Measurements from ENCODE around the gene AOAH. TPM values are rescaled to one million over a fixed set of nuclear protein-coding genes. Genes with fewer than 3 reads are reported as not detected.

Gene AOAH
- total and polyA plus RNA-seq, 2 of the 4 experiments (the other 2 are of a cell fraction) = not detected

DNA sequence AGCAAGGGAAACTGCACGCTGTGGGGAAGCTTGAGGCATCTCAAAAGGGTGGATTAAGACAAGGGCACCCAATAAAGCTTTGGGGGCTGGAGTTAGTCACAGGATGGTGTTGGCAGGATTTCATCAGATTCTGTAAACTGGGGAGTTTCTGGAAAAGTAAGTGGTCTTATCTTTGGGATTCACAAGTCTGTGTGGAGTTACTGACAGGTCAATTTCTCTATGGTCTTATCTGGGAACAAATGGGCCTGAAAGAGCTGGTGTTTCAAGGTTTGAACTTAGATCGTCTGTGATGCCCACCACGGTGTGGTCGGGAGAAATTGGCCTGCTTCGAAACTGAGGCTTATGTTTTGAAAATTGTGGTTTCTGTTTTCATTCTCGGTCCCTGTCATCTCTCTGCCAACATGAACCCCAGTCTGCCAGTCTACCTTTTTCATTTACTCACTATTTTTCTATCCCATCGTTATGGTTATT lies 23.8 kb upstream of the AOAH start:
- no CpG with 5 or more reads among the region's 7 CpGs for WGBS, 2 experiments (ENCODE audit: extremely low coverage in 2 of 2, insufficient read length in 1 of 2)
- dilution Hi-C loops (cut with HindIII; ENCODE audit: low sequenced_read_pairs, unreplicated experiment) (no loop called here), intact Hi-C loops (cut with micrococcal nuclease) (no loop called here), in situ Hi-C loops (cut with MboI; ENCODE audit: low sequenced_read_pairs) (no loop called here)
- TF ChIP-seq, protein P1, sequence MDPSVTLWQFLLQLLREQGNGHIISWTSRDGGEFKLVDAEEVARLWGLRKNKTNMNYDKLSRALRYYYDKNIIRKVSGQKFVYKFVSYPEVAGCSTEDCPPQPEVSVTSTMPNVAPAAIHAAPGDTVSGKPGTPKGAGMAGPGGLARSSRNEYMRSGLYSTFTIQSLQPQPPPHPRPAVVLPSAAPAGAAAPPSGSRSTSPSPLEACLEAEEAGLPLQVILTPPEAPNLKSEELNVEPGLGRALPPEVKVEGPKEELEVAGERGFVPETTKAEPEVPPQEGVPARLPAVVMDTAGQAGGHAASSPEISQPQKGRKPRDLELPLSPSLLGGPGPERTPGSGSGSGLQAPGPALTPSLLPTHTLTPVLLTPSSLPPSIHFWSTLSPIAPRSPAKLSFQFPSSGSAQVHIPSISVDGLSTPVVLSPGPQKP (IDR thresholded peaks at IDR 0.05; ENCODE audit: borderline replicate concordance, low read depth, low read length) = no peak
- TF ChIP-seq, protein P2, sequence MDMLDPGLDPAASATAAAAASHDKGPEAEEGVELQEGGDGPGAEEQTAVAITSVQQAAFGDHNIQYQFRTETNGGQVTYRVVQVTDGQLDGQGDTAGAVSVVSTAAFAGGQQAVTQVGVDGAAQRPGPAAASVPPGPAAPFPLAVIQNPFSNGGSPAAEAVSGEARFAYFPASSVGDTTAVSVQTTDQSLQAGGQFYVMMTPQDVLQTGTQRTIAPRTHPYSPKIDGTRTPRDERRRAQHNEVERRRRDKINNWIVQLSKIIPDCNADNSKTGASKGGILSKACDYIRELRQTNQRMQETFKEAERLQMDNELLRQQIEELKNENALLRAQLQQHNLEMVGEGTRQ (IDR thresholded peaks at IDR 0.05; ENCODE audit: low read depth, low read length) = no peak
- TF ChIP-seq BHLHE40 (IDR thresholded peaks at IDR 0.05; ENCODE audit: low read depth, low read length) (no peak), NFE2L2 (IDR thresholded peaks at IDR 0.05; ENCODE audit: low read depth, low read length) (no peak), RCOR1 (IDR thresholded peaks at IDR 0.05; ENCODE audit: insufficient replicate concordance, low read length) (no peak), MAFK (IDR thresholded peaks at IDR 0.05; ENCODE audit: low read depth, low read length) (no peak)
- Histone ChIP-seq H3K36me3 (ENCODE audit: control insufficient read depth, insufficient read depth, low read length) (no peaks in the 10 kb centered on the region), H2AFZ (replicated peaks; ENCODE audit: low read length, poor library complexity) (no peak overlapping the region), H3K4me1 (ENCODE audit: control insufficient read depth, insufficient read depth, low read length) (no peaks in the 10 kb centered on the region), H2BK20ac (ENCODE audit: low read depth, low read length) (no peak overlapping the region), H2AK5ac (ENCODE audit: low read depth, low read length) (no peak overlapping the region), H4K91ac (ENCODE audit: insufficient read depth, low read depth, low read length) (no peak overlapping the region), H2BK15ac (ENCODE audit: low read depth, low read length) (no peak overlapping the region), H3K9ac (ENCODE audit: low read depth, low read length) (no peak overlapping the region), H3K14ac (replicated peaks; ENCODE audit: low read depth, low read length) (no peak overlapping the region), H3K56ac (ENCODE audit: extremely low read depth, insufficient read depth, low read length) (no peak overlapping the region), H4K5ac (ENCODE audit: low read depth, low read length) (no peak overlapping the region), H3K23ac (ENCODE audit: low read depth, low read length) (no peak overlapping the region), H2BK120ac (ENCODE audit: low read depth, low read length) (no peak overlapping the region), H3K9me3 (ENCODE audit: control insufficient read depth, insufficient read depth, low read length) (no peaks in the 10 kb centered on the region), H3K79me1 (ENCODE audit: low read depth in 1 of 2, low read length in 2 of 2) (no peaks in the 10 kb centered on the region), H4K8ac (ENCODE audit: low read depth in 2 of 2, low read length in 2 of 2) (no peak overlapping the region), H3K4me2 (ENCODE audit: low read depth, low read length) (no peak overlapping the region), H3K27ac (ENCODE audit: insufficient read depth, low read length) (no peak overlapping the region), H3K9me1 (ENCODE audit: insufficient read depth, low read length) (no peaks in the 10 kb centered on the region), H3K4me3 (ENCODE audit: insufficient read depth, low read depth, low read length) (no peak overlapping the region), H2BK5ac (ENCODE audit: low read depth, low read length, poor library complexity, severe bottlenecking) (no peak overlapping the region), H3K18ac (ENCODE audit: low read depth, low read length) (no peak overlapping the region), H3K4ac (ENCODE audit: low read depth, low read length) (no peak overlapping the region), H2AK9ac (replicated peaks; ENCODE audit: low read depth, low read length, poor library complexity) (no peak overlapping the region), H3K27me3 (ENCODE audit: control insufficient read depth, insufficient read depth, low read length) (no peaks in the 10 kb centered on the region), H4K20me1 (ENCODE audit: insufficient read depth, low read length) (no peaks in the 10 kb centered on the region)
- ChIA-PET CTCF (no interaction called here), POLR2A (ENCODE audit: unreplicated experiment) (no interaction called here)
- DNase-seq (no peak), ATAC-seq (ENCODE audit: low read depth) (no peak)
- BruUV-seq (replicated peaks) = no TSS peak

Data from IMR-90 (cell line).